Epithelial cell of proximal tubule (primary cell): ENCODE results near the gene RHOU. TPM values are rescaled to one million over a fixed set of nuclear protein-coding genes. Genes with fewer than 3 reads are reported as not detected.

Experiments used
- DNase-seq: peaks from one replicate; pipeline ENCODE4 v3.0.0-alpha.2; 2011; ENCODE audit warnings: low read depth
- H3K4me3 ChIP-seq: 2 replicates; pipeline ENCODE4 v1.5.1; 2011; ENCODE audit warnings: low read depth, mild to moderate bottlenecking, low read length
- CTCF ChIP-seq: conservative IDR thresholded peaks from 2 replicates; pipeline ENCODE4 v1.5.1; 2012; ENCODE audit warnings: low read depth, mild to moderate bottlenecking, low read length
- total RNA-seq: library from RNA; depleted of rRNA; stranded (reverse); fragments of >200 nt; gene quantifications from 2 replicates; pipeline ENCODE4 v1.2.3, GENCODE V29; 2015

Gene RHOU
- total RNA-seq, 1 donor from 2014 or later, result 0.58 TPM

- no peak overlapping the region for H3K4me3 ChIP-seq
- no peak for DNase-seq
- TF ChIP-seq CTCF, result no peak
Measured at GRCh38 chr1:228744918-228745317, 9.6 kb downstream of the RHOU start.

DNA sequence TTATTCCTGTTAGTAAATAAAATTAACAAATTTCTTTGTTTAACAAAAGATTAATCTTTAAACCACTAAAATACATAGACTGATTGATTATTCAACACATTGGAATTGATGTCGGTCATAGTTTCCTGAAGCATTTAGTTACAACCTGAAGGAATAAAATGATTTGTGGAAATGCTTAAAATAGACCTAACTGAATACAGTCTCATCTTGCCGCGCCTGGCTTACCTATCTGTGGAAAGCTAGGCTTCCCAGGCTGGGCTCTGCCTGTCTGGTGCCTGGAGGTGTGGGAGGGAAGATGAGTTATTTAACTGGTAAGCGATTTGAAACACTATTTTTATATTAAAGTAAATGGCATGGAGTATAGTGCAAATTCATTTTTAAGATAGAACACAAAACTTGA, 10.2 kb downstream of the RHOU start:
- no peak for TF ChIP-seq CTCF
- no peak for DNase-seq
- H3K4me3 ChIP-seq, result no peak overlapping the region

GRCh38 chr1:228747301-228747935, 12.1 kb downstream of the RHOU start:
- TF ChIP-seq CTCF, result no peak
- DNase-seq, result no peak
- H3K4me3 ChIP-seq, result no peak overlapping the region

DNA sequence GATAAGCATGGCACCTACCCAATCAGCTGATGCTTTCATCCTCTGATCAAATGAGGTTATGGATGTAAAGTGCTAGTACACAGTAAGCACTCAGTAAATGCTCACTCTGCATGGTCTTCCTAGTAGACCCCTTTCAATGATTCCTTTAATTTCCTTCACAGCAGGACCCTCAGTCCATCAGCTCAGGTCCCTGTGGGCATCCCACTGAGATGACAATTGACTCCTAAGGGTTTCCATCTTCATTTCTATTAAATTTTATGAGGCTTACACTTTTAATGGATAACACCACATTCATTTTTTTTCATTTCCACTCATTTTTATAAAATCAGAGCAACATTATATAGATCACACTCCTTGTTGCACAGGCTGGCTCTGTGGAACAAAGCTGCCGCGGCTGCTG, 12.8 kb downstream of the RHOU start:
- TF ChIP-seq CTCF, result no peak
- DNase-seq, result no peak
- H3K4me3 ChIP-seq, result no peak overlapping the region

GRCh38 chr1:228748431-228748830, 13.2 kb downstream of the RHOU start:
- no peak for DNase-seq
- H3K4me3 ChIP-seq, result no peak overlapping the region
- TF ChIP-seq CTCF, result no peak

- H3K4me3 ChIP-seq, result no peak overlapping the region
- no peak for TF ChIP-seq CTCF
- DNase-seq, result no peak
Measured at GRCh38 chr1:228749765-228750164, 14.5 kb downstream of the RHOU start.

GRCh38 chr1:228750915-228751314, 15.6 kb downstream of the RHOU start:
- no peak overlapping the region for H3K4me3 ChIP-seq
- DNase-seq, result no peak
- TF ChIP-seq CTCF, result no peak
